ENCODE results near the gene HTATSF1.

- TF ChIP-seq, protein P1, sequence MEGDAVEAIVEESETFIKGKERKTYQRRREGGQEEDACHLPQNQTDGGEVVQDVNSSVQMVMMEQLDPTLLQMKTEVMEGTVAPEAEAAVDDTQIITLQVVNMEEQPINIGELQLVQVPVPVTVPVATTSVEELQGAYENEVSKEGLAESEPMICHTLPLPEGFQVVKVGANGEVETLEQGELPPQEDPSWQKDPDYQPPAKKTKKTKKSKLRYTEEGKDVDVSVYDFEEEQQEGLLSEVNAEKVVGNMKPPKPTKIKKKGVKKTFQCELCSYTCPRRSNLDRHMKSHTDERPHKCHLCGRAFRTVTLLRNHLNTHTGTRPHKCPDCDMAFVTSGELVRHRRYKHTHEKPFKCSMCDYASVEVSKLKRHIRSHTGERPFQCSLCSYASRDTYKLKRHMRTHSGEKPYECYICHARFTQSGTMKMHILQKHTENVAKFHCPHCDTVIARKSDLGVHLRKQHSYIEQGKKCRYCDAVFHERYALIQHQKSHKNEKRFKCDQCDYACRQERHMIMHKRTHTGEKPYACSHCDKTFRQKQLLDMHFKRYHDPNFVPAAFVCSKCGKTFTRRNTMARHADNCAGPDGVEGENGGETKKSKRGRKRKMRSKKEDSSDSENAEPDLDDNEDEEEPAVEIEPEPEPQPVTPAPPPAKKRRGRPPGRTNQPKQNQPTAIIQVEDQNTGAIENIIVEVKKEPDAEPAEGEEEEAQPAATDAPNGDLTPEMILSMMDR (conservative IDR thresholded peaks at IDR 0.05 in 1 of 2, IDR thresholded peaks at IDR 0.05 in 1 of 2; ENCODE audit: low read depth in 1 of 2, low read length in 2 of 2): no peak
- no peak for TF ChIP-seq EZH2 (IDR thresholded peaks at IDR 0.05; ENCODE audit: low read length, missing control alignments)
Measured at GRCh38 chrX:136538811-136539210, 41.4 kb downstream of the HTATSF1 start.

Measured in fibroblast of lung (primary cell).